ENCODE results near the gene LRRC59.

GRCh38 chr17:50346313-50347116, 50.8 kb downstream of the LRRC59 start:
- no peak for TF ChIP-seq CTCF (IDR thresholded peaks at IDR 0.05)
- no peak for TF ChIP-seq POLR2A (IDR thresholded peaks at IDR 0.05)
- no peak for TF ChIP-seq EP300 (IDR thresholded peaks at IDR 0.05)
- TF ChIP-seq POLR2AphosphoS5 (IDR thresholded peaks at IDR 0.05): no peak

Data from suprapubic skin (tissue), 4 donors.